GM12874 (cell line): ENCODE measurements around the gene SNAPIN.

Source experiments
- CTCF ChIP-seq: IDR thresholded peaks from 2 replicates; pipeline ENCODE4 v1.5.1; 2011; ENCODE audit warnings: low read depth, mild to moderate bottlenecking, control low read depth, low read length, moderate library complexity; ENCODE audit not compliant: insufficient read depth

Gene SNAPIN

GRCh38 chr1:153651771-153652170 is 6.7 kb upstream of the SNAPIN start:
- no peak for TF ChIP-seq CTCF

DNA sequence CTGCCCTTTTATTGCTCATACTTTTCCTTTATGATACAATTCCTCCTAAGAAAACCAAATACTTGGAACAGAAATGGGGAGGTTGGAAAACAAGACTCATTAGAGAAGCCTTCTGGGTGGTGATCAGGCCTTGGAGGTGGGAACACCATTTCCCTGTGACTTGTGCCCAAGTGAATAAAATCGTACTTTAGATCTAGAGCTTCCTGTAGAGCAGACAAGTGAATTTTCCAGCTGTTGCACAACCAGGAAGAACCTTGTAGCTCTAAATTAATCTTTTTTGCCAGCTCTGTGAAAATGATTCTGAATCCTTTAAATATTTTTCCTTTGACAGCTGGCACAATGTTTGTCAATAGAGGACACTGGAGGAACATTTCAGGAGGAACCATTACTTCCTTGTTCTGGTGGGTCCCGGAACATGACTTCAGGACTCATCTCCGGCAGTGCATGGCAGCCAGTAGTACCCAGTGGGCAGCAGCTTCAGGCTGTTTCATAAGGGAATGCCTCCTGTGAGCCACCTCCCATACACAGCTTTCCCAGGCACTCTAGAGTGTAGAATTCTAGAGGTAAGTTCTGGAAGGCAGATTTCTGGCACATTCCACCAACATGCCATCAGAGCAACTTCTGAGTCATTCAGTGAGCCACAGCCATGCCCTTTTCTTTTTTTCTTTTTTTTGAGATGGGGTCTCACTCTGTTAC is 5.5 kb upstream of the SNAPIN start:
- TF ChIP-seq CTCF: no peak

DNA sequence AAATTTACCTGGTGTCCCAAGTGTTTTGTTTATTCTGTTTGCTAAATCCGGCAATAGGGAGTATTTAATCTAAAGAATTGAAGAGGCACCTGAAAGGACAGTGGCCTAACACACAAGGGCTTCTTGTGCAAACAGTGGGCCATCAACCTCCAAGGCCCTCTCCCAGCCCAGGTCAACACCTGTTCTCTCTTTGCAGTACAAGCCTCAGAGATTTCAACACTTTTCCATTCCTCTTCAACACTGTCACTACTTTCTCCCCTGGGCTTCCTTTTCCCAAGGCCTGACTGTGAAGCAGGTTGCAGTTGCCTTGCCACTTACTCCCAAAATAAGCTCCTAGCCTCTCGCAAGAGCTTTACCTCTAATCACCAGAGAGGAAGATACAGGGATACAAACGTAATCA is 3.2 kb upstream of the SNAPIN start:
- TF ChIP-seq CTCF: no peak

DNA sequence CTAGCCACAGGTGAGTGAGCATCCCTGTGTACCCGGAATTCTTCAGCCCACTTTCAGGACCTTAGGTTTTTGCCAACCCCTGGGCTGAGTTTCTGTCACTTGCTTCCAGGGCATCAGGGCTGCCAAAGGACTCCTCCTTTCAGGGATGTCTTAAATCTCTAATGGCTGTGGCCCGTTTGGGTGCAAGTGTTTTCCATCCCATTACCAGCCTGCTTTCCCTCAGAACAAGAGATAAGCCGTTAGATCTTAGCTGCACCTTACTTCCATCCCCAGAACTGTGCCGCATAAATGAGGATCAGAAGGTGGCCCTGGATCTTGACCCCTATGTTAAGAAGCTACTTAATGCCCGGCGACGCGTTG is 652 bp downstream of the SNAPIN start:
- no peak for TF ChIP-seq CTCF

DNA sequence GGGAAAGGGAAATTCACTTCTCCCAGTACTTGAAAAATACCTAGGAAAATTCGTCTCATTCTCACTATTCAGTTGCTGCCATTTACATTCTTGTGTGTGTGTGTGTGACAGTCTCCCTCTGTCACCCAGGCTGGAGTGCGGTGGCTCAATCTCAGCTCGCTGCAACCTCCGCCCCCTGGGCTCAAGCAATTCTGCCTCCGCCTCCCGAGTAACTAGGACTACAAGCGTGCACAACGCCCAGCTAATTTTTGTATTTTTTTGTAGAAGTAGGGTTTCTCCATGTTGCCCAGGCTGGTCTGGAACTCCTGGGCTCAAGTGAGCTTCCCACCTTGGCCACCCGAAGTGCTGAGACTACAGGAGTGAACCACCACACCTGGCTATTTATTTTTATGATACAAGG is 1.2 kb downstream of the SNAPIN start:
- TF ChIP-seq CTCF: no peak

GRCh38 chr1:153661111-153661708 is 2.7 kb downstream of the SNAPIN start:
- no peak for TF ChIP-seq CTCF

GRCh38 chr1:153662269-153662668 is 3.8 kb downstream of the SNAPIN start:
- no peak for TF ChIP-seq CTCF

- TF ChIP-seq CTCF: no peak
These were observed 4.7 kb downstream of the SNAPIN start for GRCh38 chr1:153663211-153663610.
